Activated T-cell treated with anti-CD3 and anti-CD28 coated beads, Interleukin-2, amount 50 U/mL, for 48 hours (primary cell): Measurements from ENCODE around the gene ARHGAP28.

Experiments
- DNase-seq, 2 experiments: peaks; one replicate each; pipeline ENCODE4 v3.0.0-alpha.2; 2020

ARHGAP28 gene

GRCh38 chr18:6732952-6733351 lies 3.4 kb downstream of the ARHGAP28 start:
- DNase-seq, result no peak

GRCh38 chr18:6733758-6734157 lies 4.2 kb downstream of the ARHGAP28 start:
- no peak for DNase-seq

GRCh38 chr18:6734726-6735430 lies 5.4 kb downstream of the ARHGAP28 start:
- no peak for DNase-seq

- DNase-seq, result no peak
Observed at GRCh38 chr18:6737833-6738232, 8.3 kb downstream of the ARHGAP28 start.

GRCh38 chr18:6738622-6739021 lies 9.1 kb downstream of the ARHGAP28 start:
- DNase-seq, result no peak

- DNase-seq, result no peak
Observed at GRCh38 chr18:6741232-6741663, 11.7 kb downstream of the ARHGAP28 start.

GRCh38 chr18:6741786-6742185 lies 12.3 kb downstream of the ARHGAP28 start:
- no peak for DNase-seq

- no peak for DNase-seq
Observed at GRCh38 chr18:6743999-6744398, 14.5 kb downstream of the ARHGAP28 start.

GRCh38 chr18:6744816-6745455 lies 15.4 kb downstream of the ARHGAP28 start:
- no peak for DNase-seq

- DNase-seq, result no peak
Observed at GRCh38 chr18:6745504-6746031, 16.1 kb downstream of the ARHGAP28 start.

- no peak for DNase-seq
Observed at GRCh38 chr18:6746386-6746960, 17.0 kb downstream of the ARHGAP28 start.

GRCh38 chr18:6747646-6748045 lies 18.1 kb downstream of the ARHGAP28 start:
- no peak for DNase-seq

GRCh38 chr18:6748241-6748640 lies 18.7 kb downstream of the ARHGAP28 start:
- no peak for DNase-seq

- no peak for DNase-seq
Observed at GRCh38 chr18:6750411-6750810, 20.9 kb downstream of the ARHGAP28 start.

GRCh38 chr18:6751222-6751621 lies 21.7 kb downstream of the ARHGAP28 start:
- DNase-seq, result no peak

- DNase-seq, result no peak
Observed at GRCh38 chr18:6752202-6752860, 22.8 kb downstream of the ARHGAP28 start.

- DNase-seq, result no peak
Observed at GRCh38 chr18:6755107-6755506, 25.6 kb downstream of the ARHGAP28 start.

GRCh38 chr18:6757931-6758330 lies 28.4 kb downstream of the ARHGAP28 start:
- no peak for DNase-seq

- no peak for DNase-seq
Observed at GRCh38 chr18:6759579-6759978, 30.1 kb downstream of the ARHGAP28 start.

- no peak for DNase-seq
Observed at GRCh38 chr18:6763524-6763923, 34.0 kb downstream of the ARHGAP28 start.

- no peak for DNase-seq
Observed at GRCh38 chr18:6764382-6764781, 34.9 kb downstream of the ARHGAP28 start.

- no peak for DNase-seq
Observed at GRCh38 chr18:6773777-6774176, 44.3 kb downstream of the ARHGAP28 start.

- no peak for DNase-seq
Observed at GRCh38 chr18:6775237-6775636, 45.7 kb downstream of the ARHGAP28 start.

- no peak for DNase-seq
Observed at GRCh38 chr18:6775702-6776101, 46.2 kb downstream of the ARHGAP28 start.
